ENCODE results near the gene SH2B3.
A peak's percentile ranks its signal among the peaks of the same experiment; 100 is the strongest.

SH2B3 gene

DNA sequence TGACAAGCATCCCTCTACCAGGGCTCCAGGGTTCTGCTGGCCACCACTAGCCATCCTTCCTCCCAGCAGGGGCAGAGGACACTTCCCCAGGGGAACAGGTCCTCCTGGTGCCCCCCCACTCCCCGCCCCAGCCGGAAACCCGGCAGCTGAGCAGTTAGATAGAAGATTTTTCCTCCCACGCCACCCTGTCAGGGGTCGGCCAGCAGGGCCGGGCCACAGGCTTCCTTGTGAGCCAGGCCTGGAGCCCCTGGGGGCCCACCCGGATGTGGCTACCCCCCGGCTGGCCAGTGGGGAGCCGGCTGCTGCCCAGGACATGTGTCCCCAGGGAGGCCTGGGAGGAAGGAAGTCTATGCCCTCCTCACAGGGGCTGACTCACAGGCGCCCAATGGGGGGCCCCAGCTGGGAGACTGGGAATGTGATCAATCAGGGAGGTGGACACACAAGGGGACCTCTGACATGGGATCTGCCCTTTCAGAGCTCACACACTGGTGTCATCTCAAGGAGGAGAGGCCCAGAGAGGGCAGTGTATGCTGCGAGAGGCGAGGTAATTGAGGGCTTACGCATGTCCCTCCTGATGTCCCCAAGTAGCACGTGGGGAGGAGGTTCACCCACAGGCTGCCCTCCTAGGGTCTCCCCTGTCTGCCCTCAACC is 4.2 kb downstream of the SH2B3 start:
- TF ChIP-seq, protein P1, sequence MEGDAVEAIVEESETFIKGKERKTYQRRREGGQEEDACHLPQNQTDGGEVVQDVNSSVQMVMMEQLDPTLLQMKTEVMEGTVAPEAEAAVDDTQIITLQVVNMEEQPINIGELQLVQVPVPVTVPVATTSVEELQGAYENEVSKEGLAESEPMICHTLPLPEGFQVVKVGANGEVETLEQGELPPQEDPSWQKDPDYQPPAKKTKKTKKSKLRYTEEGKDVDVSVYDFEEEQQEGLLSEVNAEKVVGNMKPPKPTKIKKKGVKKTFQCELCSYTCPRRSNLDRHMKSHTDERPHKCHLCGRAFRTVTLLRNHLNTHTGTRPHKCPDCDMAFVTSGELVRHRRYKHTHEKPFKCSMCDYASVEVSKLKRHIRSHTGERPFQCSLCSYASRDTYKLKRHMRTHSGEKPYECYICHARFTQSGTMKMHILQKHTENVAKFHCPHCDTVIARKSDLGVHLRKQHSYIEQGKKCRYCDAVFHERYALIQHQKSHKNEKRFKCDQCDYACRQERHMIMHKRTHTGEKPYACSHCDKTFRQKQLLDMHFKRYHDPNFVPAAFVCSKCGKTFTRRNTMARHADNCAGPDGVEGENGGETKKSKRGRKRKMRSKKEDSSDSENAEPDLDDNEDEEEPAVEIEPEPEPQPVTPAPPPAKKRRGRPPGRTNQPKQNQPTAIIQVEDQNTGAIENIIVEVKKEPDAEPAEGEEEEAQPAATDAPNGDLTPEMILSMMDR (IDR thresholded peaks at IDR 0.05; ENCODE audit: low read depth, low read length, missing control alignments): no peak
- peaks cover 7% of the 10 kb centered on the region for H3K36me3 ChIP-seq (replicated peaks)
- H3K27ac ChIP-seq: peak overlapping the region; percentile 83
- DNase-seq: peak; percentile 68
- peak overlapping the region; percentile 91 for H3K4me3 ChIP-seq (ENCODE audit: low read depth, low read length)
- no peaks in the 10 kb centered on the region for H3K27me3 ChIP-seq (replicated peaks)
- in situ Hi-C loops (cut with HindIII; ENCODE audit: low pct_ligation_motif_present, low sequenced_read_pairs): no loop called here

GRCh38 chr12:111410431-111411184 is 4.9 kb downstream of the SH2B3 start:
- Histone ChIP-seq H3K27me3 (replicated peaks) (no peaks in the 10 kb centered on the region), H3K27ac (peak overlapping the region; percentile 83), H3K4me3 (ENCODE audit: low read depth, low read length) (peak overlapping the region; percentile 32), H3K36me3 (replicated peaks) (peaks cover 7% of the 10 kb centered on the region)
- no peak for DNase-seq
- TF ChIP-seq, protein P1 (IDR thresholded peaks at IDR 0.05; ENCODE audit: low read depth, low read length, missing control alignments): no peak
- in situ Hi-C loops (cut with HindIII; ENCODE audit: low pct_ligation_motif_present, low sequenced_read_pairs): no loop called here

GRCh38 chr12:111411185-111411764 is 5.6 kb downstream of the SH2B3 start:
- TF ChIP-seq, protein P1 (IDR thresholded peaks at IDR 0.05; ENCODE audit: low read depth, low read length, missing control alignments): no peak
- H3K4me3 ChIP-seq (ENCODE audit: low read depth, low read length): no peak overlapping the region

GRCh38 chr12:111412007-111412829 is 6.5 kb downstream of the SH2B3 start:
- Histone ChIP-seq H3K4me3 (ENCODE audit: low read depth, low read length) (no peak overlapping the region), H3K36me3 (replicated peaks) (peaks cover 16% of the 10 kb centered on the region), H3K27me3 (replicated peaks) (no peaks in the 10 kb centered on the region), H3K27ac (peak overlapping the region; percentile 83)
- no peak for DNase-seq
- in situ Hi-C loops (cut with HindIII; ENCODE audit: low pct_ligation_motif_present, low sequenced_read_pairs): no loop called here
- TF ChIP-seq, protein P1 (IDR thresholded peaks at IDR 0.05; ENCODE audit: low read depth, low read length, missing control alignments): no peak

More at GRCh38 chr12:111411185-111411764, 5.6 kb downstream of the SH2B3 start:
- in situ Hi-C loops (cut with HindIII; ENCODE audit: low pct_ligation_motif_present, low sequenced_read_pairs): no loop called here
- Histone ChIP-seq H3K36me3 (replicated peaks) (peaks cover 10% of the 10 kb centered on the region), H3K27ac (peak overlapping the region; percentile 83), H3K27me3 (replicated peaks) (no peaks in the 10 kb centered on the region)
- no peak for DNase-seq

GRCh38 chr12:111412830-111413441 is 7.2 kb downstream of the SH2B3 start:
- DNase-seq: no peak

More at GRCh38 chr12:111412830-111413441, 7.2 kb downstream of the SH2B3 start:
- Histone ChIP-seq H3K27ac (peak overlapping the region; percentile 83), H3K36me3 (replicated peaks) (peaks cover 16% of the 10 kb centered on the region), H3K27me3 (replicated peaks) (no peaks in the 10 kb centered on the region), H3K4me3 (ENCODE audit: low read depth, low read length) (no peak overlapping the region)
- in situ Hi-C loops (cut with HindIII; ENCODE audit: low pct_ligation_motif_present, low sequenced_read_pairs): no loop called here
- TF ChIP-seq, protein P1 (IDR thresholded peaks at IDR 0.05; ENCODE audit: low read depth, low read length, missing control alignments): no peak

Data from brain microvascular endothelial cell (primary cell).